ENCODE measurements around the gene HDHD3. TPM values are rescaled to one million over a fixed set of nuclear protein-coding genes. Genes with fewer than 3 reads are reported as not detected.

HDHD3 gene
- polyA plus RNA-seq, 1 of the 3 experiments (the other 2 are of a cell fraction) = 17.1 TPM

GRCh38 chr9:113369855-113370140 is 7.0 kb downstream of the HDHD3 start:
- no peaks in the 10 kb centered on the region for H3K9me3 ChIP-seq
- H3K36me3 ChIP-seq (replicated peaks in 1 of 2; ENCODE audit: control insufficient read depth in 1 of 2, insufficient read depth in 2 of 2, low read length in 1 of 2) = peaks cover 0 to 14% of the 10 kb centered on the region in 2 experiments
- no peaks in the 10 kb centered on the region for H3K79me2 ChIP-seq (ENCODE audit: insufficient read depth)
- H3K4me3 ChIP-seq (ENCODE audit: low read depth in 2 of 2, low read length in 1 of 2) = no peak overlapping the region
- 92% methylated on average over 2 of the region's 11 CpGs for WGBS (ENCODE audit: low lambda C conversion rate)
- H4K20me1 ChIP-seq (ENCODE audit: insufficient read depth) = no peaks in the 10 kb centered on the region
- ChIA-PET POLR2A (no interaction called here), CTCF (no interaction called here)
- H3K4me1 ChIP-seq (ENCODE audit: control insufficient read depth in 1 of 2, insufficient read depth in 2 of 2, low read depth in 1 of 2, low read length in 1 of 2) = no peaks in the 10 kb centered on the region; a peak in 1 of 4 replicates
- H3K27ac ChIP-seq (ENCODE audit: low read depth in 2 of 2, low read length in 1 of 2) = no peak overlapping the region
- H3F3A ChIP-seq (replicated peaks; ENCODE audit: insufficient read depth) = no peaks in the 10 kb centered on the region
- H3K4me2 ChIP-seq = no peak overlapping the region
- no peaks in the 10 kb centered on the region for H3K27me3 ChIP-seq (ENCODE audit: insufficient read depth)
- no peak overlapping the region for H3K9ac ChIP-seq
- no peak overlapping the region for H2AFZ ChIP-seq (ENCODE audit: low read depth)
- no peak for DNase-seq
- TF ChIP-seq IRF3 (IDR thresholded peaks at IDR 0.05; ENCODE audit: low read depth, low read length) (no peak), USF2 (IDR thresholded peaks at IDR 0.05; ENCODE audit: borderline replicate concordance, low read depth, low read length) (no peak), ZBTB33 (IDR thresholded peaks at IDR 0.05; ENCODE audit: borderline replicate concordance, low read depth) (no peak), RAD21 (IDR thresholded peaks at IDR 0.05; ENCODE audit: low read length) (no peak)
- no peaks in the 10 kb centered on the region for H3K9me2 ChIP-seq

GRCh38 chr9:113368982-113369854 is 7.6 kb downstream of the HDHD3 start:
- Histone ChIP-seq H3K4me3 (ENCODE audit: low read depth in 2 of 2, low read length in 1 of 2) (no peak overlapping the region), H3K36me3 (replicated peaks in 1 of 2; ENCODE audit: control insufficient read depth in 1 of 2, insufficient read depth in 2 of 2, low read length in 1 of 2) (peaks cover 0 to 14% of the 10 kb centered on the region in 2 experiments), H3K4me1 (ENCODE audit: control insufficient read depth in 1 of 2, insufficient read depth in 2 of 2, low read depth in 1 of 2, low read length in 1 of 2) (no peaks in the 10 kb centered on the region; a peak in 1 of 4 replicates), H3F3A (replicated peaks; ENCODE audit: insufficient read depth) (no peaks in the 10 kb centered on the region), H3K27ac (ENCODE audit: low read depth in 2 of 2, low read length in 1 of 2) (no peak overlapping the region), H3K9ac (no peak overlapping the region), H4K20me1 (ENCODE audit: insufficient read depth) (no peaks in the 10 kb centered on the region), H3K27me3 (ENCODE audit: insufficient read depth) (no peaks in the 10 kb centered on the region), H2AFZ (ENCODE audit: low read depth) (no peak overlapping the region), H3K9me3 (no peaks in the 10 kb centered on the region), H3K79me2 (ENCODE audit: insufficient read depth) (no peaks in the 10 kb centered on the region), H3K9me2 (no peaks in the 10 kb centered on the region), H3K4me2 (no peak overlapping the region)
- TF ChIP-seq EZH2phosphoT487 (IDR thresholded peaks at IDR 0.05; ENCODE audit: borderline replicate concordance, low read depth) (no peak), GATA2 (CRISPR knock-in tag; IDR thresholded peaks at IDR 0.05) (no peak), NFIC (IDR thresholded peaks at IDR 0.05; ENCODE audit: borderline replicate concordance) (no peak), USF1 (IDR thresholded peaks at IDR 0.05; ENCODE audit: borderline replicate concordance, low read depth) (no peak), RAD21 (IDR thresholded peaks at IDR 0.05; ENCODE audit: low read length) (no peak), FOXJ3 (CRISPR knock-in tag; IDR thresholded peaks at IDR 0.05) (no peak), TAF1 (IDR thresholded peaks at IDR 0.05; ENCODE audit: borderline replicate concordance, low read depth, low read length) (no peak)
- ChIA-PET POLR2A (no interaction called here), CTCF (no interaction called here)
- WGBS (ENCODE audit: low lambda C conversion rate) = 74% methylated on average over 13 of the region's 13 CpGs
- no peak for DNase-seq

All from SK-N-SH (cell line).